Lower leg skin (tissue), 4 donors: ENCODE results near the gene PARD6A. TPM values are rescaled to one million over a fixed set of nuclear protein-coding genes. Genes with fewer than 3 reads are reported as not detected.

Experiments used
- DNase-seq, 2 donors: peaks; one replicate each; pipeline ENCODE4 v3.0.0-alpha.2; 2019; ENCODE audit warnings: low spot score in 2 of 2
- H3K4me3 ChIP-seq: fragments of 200-600 bp; sonication (generic); 2 replicates; pipeline ENCODE4 v1.5.1; 2017; ENCODE audit warnings: mild to moderate bottlenecking, low read depth; ENCODE audit not compliant: poor library complexity, severe bottlenecking
- CTCF ChIP-seq, 3 donors: fragments of 450-650 bp; IDR thresholded peaks; one replicate each; pipeline ENCODE4 v1.5.1; 2016; ENCODE audit warnings: antibody characterized with exemption in 3 of 3, mild to moderate bottlenecking in 3 of 3, moderate library complexity in 2 of 3
- POLR2A ChIP-seq, 2 donors: fragments of 450-650 bp; IDR thresholded peaks; one replicate each; pipeline ENCODE4 v1.6.1; 2016 to 2017; ENCODE audit warnings: antibody characterized with exemption in 2 of 2, mild to moderate bottlenecking in 1 of 2, moderate library complexity in 1 of 2
- WGBS, 2 donors: methylation state at CpG; one replicate each; pipeline ENCODE4 v1.1.5; 2018; 5-methylcytosine and 5-hydroxymethylcytosine counted together
- intact Hi-C: fragments of 100-400 bp; cut with DNase I; formaldehyde crosslinking; loops from one replicate; pipeline ENCODE4 v1.15.0; 2023; ENCODE audit warnings: low total_unique reads
- total RNA-seq, 4 donors: library from RNA; depleted of rRNA; stranded (reverse); fragments of >200 nt; gene quantifications; one replicate each; pipeline ENCODE4 v1.1.0, GENCODE V29; 2016

Gene PARD6A
- total RNA-seq, 4 donors from 2014 or later: 2.1 to 3.5 (median 2.4) TPM

GRCh38 chr16:67637625-67638024 is 23.1 kb upstream of the PARD6A start:
- no peak for DNase-seq
- WGBS, 2 donors: 83 to 94% methylated on average over 12 of the region's 12 CpGs
- intact Hi-C loops: no loop called here
- H3K4me3 ChIP-seq: no peak overlapping the region
- TF ChIP-seq POLR2A (IDR thresholded peaks at IDR 0.05) (no peak), CTCF (IDR thresholded peaks at IDR 0.05) (no peak)

GRCh38 chr16:67641779-67642708 is 18.7 kb upstream of the PARD6A start:
- TF ChIP-seq POLR2A (IDR thresholded peaks at IDR 0.05) (no peak), CTCF (IDR thresholded peaks at IDR 0.05) (no peak)
- H3K4me3 ChIP-seq: no peak overlapping the region
- no peak for DNase-seq
- WGBS, 2 donors: 32 to 40% methylated on average over 10 of the region's 10 CpGs
- intact Hi-C loops: no loop called here

DNA sequence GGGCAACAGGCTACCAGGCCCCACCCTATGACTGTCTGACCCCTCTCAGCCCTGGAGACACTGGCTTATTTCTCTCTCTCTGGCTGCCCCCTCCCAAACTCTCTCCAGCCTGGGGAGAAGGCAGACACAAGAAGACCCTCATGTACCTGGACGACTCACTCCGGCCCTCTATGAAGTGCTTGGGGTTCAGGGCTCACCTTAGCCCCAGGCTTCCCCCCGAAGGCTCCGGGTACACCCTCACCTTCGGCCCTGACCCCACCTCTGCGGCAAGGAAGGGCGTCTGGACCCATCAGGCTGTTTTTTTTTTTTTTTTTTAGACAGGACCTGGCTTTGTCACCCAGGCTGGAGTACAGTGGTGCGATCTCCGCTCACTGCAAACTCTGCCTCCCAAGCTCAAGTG is 16.7 kb upstream of the PARD6A start:
- H3K4me3 ChIP-seq: no peak overlapping the region
- 88 to 90% methylated on average over 9 of the region's 9 CpGs for WGBS, 2 donors
- no peak for DNase-seq
- TF ChIP-seq CTCF (IDR thresholded peaks at IDR 0.05) (no peak), POLR2A (IDR thresholded peaks at IDR 0.05) (no peak)
- intact Hi-C loops: no loop called here

DNA sequence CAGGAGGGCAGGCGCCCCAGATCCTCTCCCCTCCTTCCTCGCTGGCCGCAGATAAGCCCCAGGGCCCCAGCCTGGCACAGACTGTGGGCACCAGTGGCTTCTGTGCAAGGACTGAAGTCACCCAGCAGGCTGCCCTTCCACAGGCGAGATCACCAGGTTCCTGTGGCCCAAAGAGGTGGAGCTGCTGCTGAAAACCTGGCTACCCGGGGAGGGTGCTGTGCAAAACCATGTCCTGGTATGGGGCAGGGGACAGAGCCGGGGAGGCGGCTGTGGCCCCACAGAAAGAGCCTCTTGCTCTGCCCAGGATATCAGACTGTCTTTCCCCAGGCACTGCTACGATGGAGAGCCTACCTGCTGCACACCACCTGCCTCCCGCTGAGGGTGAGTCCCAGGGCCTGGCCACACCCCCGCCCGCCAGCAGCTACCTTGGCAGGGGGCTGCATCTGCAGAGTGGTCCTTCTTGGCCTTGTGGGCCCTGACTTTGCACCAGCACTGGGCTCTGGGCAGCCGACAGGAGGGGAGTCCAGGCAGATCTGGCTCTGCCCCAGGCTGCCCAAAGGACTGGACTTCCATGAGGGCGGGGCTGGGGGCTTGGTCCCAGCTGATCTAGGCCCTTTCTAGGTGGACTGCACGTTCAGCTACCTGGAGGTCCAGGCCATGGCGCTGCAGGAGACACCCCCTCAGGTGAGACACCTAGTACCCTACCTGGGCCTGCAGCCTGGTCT is 15.2 kb upstream of the PARD6A start:
- no peak overlapping the region for H3K4me3 ChIP-seq
- intact Hi-C loops: no loop called here
- TF ChIP-seq CTCF (IDR thresholded peaks at IDR 0.05): no peak
- no peak for TF ChIP-seq POLR2A (IDR thresholded peaks at IDR 0.05)
- peak in 1 of 2 donors; percentile 84 for DNase-seq
- 73 to 74% methylated on average over 14 of the region's 15 CpGs for WGBS, 2 donors

- no peak for DNase-seq
- intact Hi-C loops: no loop called here
- no peak overlapping the region for H3K4me3 ChIP-seq
- WGBS, 2 donors: 64 to 67% methylated on average over 11 to 14 of the region's 15 CpGs
- TF ChIP-seq CTCF (IDR thresholded peaks at IDR 0.05) (no peak), POLR2A (IDR thresholded peaks at IDR 0.05) (no peak)
These were observed 13.6 kb upstream of the PARD6A start for GRCh38 chr16:67647111-67647651.
